ENCODE results near the gene SLC4A3. TPM values are rescaled to one million over a fixed set of nuclear protein-coding genes. Genes with fewer than 3 reads are reported as not detected.

SLC4A3 gene
- total RNA-seq, 3 donors from 2014 or later (not counting 1 experiment from before 2014, with no cell fraction given), result 0.15 to 0.45 TPM; not detected in 1

- Mint-ChIP-seq H3K9me3 (no peaks in the 10 kb centered on the region), H3K4me3 (no peak overlapping the region), H3K4me1 (no peaks in the 10 kb centered on the region), H3K27ac (no peak overlapping the region), H3K36me3 (no peaks in the 10 kb centered on the region), H3K27me3 (ENCODE audit: low read depth in 2 of 2) (peaks cover 0 to 21% of the 10 kb centered on the region in 2 donors)
- no peaks in the 10 kb centered on the region for H3K36me3 ChIP-seq (ENCODE audit: control insufficient read depth, insufficient read depth, low read length)
- WGBS (ENCODE audit: insufficient coverage), result 91% methylated on average over 8 of the region's 8 CpGs
- no peak overlapping the region for H3K4me3 ChIP-seq (ENCODE audit: low read length)
- H3K4me1 ChIP-seq (ENCODE audit: control insufficient read depth, insufficient read depth, low read length), result peaks cover 17% of the 10 kb centered on the region
- no peaks in the 10 kb centered on the region for H3K9me3 ChIP-seq (ENCODE audit: control insufficient read depth, insufficient read depth, low read length)
- H3K27ac ChIP-seq (ENCODE audit: low read length), result no peak overlapping the region
- no peak for DNase-seq
- TF ChIP-seq CTCF (IDR thresholded peaks at IDR 0.05), result no peak
- H3K27me3 ChIP-seq (ENCODE audit: control insufficient read depth, insufficient read depth, low read length), result peaks cover 14% of the 10 kb centered on the region
- no peak for ATAC-seq
- intact Hi-C loops (cut with micrococcal nuclease), result no loop called here
Observed at GRCh38 chr2:219632760-219633105, 5.3 kb downstream of the SLC4A3 start.

GRCh38 chr2:219633276-219634065 is 6.0 kb downstream of the SLC4A3 start:
- Mint-ChIP-seq H3K4me1 (peaks cover 0 to under 1% of the 10 kb centered on the region in 2 donors), H3K27me3 (ENCODE audit: low read depth in 2 of 2) (peaks cover 0 to 20% of the 10 kb centered on the region in 2 donors), H3K36me3 (no peaks in the 10 kb centered on the region), H3K9me3 (no peaks in the 10 kb centered on the region), H3K4me3 (no peak overlapping the region), H3K27ac (no peak overlapping the region)
- TF ChIP-seq CTCF (IDR thresholded peaks at IDR 0.05), result no peak
- 91% methylated on average over 22 of the region's 22 CpGs for WGBS (ENCODE audit: insufficient coverage)
- ATAC-seq, result no peak
- H3K9me3 ChIP-seq (ENCODE audit: control insufficient read depth, insufficient read depth, low read length), result no peaks in the 10 kb centered on the region
- peaks cover 15% of the 10 kb centered on the region for H3K4me1 ChIP-seq (ENCODE audit: control insufficient read depth, insufficient read depth, low read length)
- no peak overlapping the region for H3K4me3 ChIP-seq (ENCODE audit: low read length)
- peaks cover 6% of the 10 kb centered on the region for H3K27me3 ChIP-seq (ENCODE audit: control insufficient read depth, insufficient read depth, low read length)
- no peak for DNase-seq
- H3K27ac ChIP-seq (ENCODE audit: low read length), result no peak overlapping the region
- intact Hi-C loops (cut with micrococcal nuclease), result no loop called here
- H3K36me3 ChIP-seq (ENCODE audit: control insufficient read depth, insufficient read depth, low read length), result no peaks in the 10 kb centered on the region

DNA sequence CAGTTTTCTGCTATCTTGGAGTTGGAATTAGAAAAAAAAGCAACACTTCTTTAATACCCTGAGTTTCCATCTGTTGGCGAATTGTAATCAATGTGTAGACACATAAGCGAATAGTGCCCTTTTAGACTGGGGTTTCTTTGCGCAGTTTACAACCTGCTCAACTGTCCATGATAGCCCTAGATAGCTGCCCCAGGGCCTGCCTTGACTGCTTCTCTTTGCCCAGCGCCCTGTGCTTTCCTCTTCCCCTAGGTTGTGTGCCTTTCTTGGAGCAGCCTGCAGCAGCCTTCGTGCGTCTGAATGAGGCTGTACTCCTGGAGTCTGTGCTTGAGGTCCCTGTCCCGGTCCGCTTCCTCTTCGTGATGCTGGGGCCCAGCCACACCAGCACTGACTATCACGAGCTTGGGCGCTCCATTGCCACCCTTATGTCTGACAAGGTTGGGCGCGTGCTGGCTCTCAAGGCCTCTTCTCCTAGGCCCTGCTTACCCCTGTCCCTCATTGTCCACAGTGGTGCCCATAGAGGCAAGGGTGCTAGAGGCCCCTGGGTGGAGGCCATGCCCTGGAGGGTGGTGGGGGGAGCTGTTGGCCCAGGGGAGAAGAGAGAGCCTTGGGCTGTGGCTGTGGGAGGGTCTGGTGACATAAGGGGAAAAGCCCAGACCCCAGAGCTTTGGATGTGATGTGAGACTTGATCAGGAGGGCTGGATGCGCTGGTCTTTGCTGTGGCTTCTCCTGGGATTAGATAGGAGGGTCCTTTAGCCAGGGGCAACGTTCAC is 6.9 kb downstream of the SLC4A3 start:
- Histone ChIP-seq H3K27ac (ENCODE audit: low read length) (no peak overlapping the region), H3K27me3 (ENCODE audit: control insufficient read depth, insufficient read depth, low read length) (no peaks in the 10 kb centered on the region), H3K36me3 (ENCODE audit: control insufficient read depth, insufficient read depth, low read length) (no peaks in the 10 kb centered on the region), H3K9me3 (ENCODE audit: control insufficient read depth, insufficient read depth, low read length) (no peaks in the 10 kb centered on the region), H3K4me3 (ENCODE audit: low read length) (no peak overlapping the region), H3K4me1 (ENCODE audit: control insufficient read depth, insufficient read depth, low read length) (peaks cover 15% of the 10 kb centered on the region)
- H3K4me1 Mint-ChIP-seq, result peaks cover 0 to 10% of the 10 kb centered on the region in 2 donors
- H3K9me3 Mint-ChIP-seq, result no peaks in the 10 kb centered on the region
- H3K36me3 Mint-ChIP-seq, result no peaks in the 10 kb centered on the region
- H3K4me3 Mint-ChIP-seq, result no peak overlapping the region
- no peak for TF ChIP-seq CTCF (IDR thresholded peaks at IDR 0.05)
- DNase-seq (no peak), ATAC-seq (no peak)
- H3K27me3 Mint-ChIP-seq (ENCODE audit: low read depth in 2 of 2), result peaks cover 0 to 14% of the 10 kb centered on the region in 2 donors
- no peak overlapping the region for H3K27ac Mint-ChIP-seq
- intact Hi-C loops (cut with micrococcal nuclease), result no loop called here
- WGBS (ENCODE audit: insufficient coverage), result 88% methylated on average over 15 of the region's 15 CpGs

Measured in natural killer cell (primary cell).